ENCODE measurements around the gene SMIM35.

Gene SMIM35

GRCh38 chr11:118055966-118056365 lies 30.8 kb downstream of the SMIM35 start:
- no peak for FAIRE-seq

GRCh38 chr11:118054712-118055640 lies 31.8 kb downstream of the SMIM35 start:
- no peak for FAIRE-seq

- no peak for FAIRE-seq
Observed at GRCh38 chr11:118052581-118053206, 34.1 kb downstream of the SMIM35 start.

- no peak for FAIRE-seq
Observed at GRCh38 chr11:118051611-118052461, 34.9 kb downstream of the SMIM35 start.

DNA sequence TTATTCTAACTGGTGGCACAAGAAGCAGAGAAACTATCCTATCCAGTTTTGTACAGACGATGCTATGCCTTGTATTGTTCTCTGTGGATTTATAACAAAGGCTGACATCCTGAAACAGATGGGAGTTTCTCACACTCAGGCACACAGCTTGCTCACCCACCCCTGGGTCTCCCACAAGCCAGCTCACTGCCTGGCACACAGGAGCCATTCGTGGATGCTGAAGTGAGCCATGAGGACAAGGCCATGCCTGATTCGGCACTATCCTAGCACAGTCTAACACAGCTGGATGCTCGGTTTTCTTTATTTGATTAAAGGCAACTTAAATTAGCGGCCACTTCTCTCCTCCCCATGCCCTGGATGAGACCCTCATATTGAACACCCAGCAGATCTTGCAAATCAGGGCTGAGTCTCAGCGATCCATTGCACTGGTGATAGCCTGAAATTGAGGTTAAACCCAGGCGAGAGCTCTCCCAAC lies 35.6 kb downstream of the SMIM35 start:
- FAIRE-seq = no peak

DNA sequence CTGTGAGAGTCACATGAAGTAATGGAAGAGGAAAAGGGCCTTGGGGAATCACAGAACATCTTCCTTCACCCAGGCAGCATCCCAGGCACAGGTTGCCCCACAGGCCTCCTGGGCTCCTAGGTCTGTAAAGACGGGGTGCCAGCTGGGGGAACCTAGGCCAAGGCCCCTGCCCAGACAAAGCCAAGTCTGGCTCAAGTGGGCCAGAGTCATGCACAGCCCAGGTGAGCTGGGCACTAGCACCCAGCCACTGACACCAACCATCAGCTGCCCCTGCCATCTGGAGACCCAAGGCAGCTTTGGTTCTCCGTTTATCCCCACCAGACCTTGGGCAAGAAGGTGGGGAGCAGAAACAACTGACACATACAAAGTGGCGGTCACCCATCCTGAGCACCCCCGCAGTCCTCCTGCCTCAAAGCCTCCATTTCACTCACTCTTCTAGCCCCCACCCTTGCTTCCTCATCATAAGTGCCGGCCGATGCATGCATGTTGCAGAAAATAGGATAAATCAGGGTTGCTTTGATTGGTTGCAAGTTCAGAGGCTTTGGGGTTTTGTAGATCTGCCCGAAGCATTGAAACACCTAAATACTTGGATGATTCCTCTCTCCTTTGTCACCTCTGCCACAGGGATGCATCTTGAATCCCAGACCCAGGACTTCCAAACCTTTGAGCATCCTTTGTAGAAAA lies 36.4 kb downstream of the SMIM35 start:
- FAIRE-seq = no peak

GRCh38 chr11:118049771-118050170 lies 37.0 kb downstream of the SMIM35 start:
- no peak for FAIRE-seq

- FAIRE-seq = no peak
Observed at GRCh38 chr11:118048472-118049370, 38.0 kb downstream of the SMIM35 start.

DNA sequence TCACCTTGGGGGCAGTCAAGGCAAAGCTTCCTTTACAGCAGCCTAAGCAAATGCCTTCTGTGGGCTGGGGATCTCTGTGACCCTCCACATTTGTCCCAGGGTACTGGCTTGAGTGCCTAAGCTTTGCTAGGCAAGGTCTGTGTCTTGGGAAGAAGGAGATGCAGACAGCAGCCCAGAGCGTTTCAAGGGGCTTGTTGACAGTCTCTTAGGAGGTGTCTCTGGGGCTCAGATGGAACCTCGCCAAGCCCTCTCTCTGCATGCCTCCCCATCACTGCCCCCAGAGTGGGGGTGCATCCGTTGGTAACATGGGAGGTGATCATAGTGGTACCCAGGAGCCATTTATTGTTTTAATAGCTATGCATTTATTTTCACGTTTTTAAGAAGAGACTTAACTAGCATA lies 39.0 kb downstream of the SMIM35 start:
- no peak for FAIRE-seq

DNA sequence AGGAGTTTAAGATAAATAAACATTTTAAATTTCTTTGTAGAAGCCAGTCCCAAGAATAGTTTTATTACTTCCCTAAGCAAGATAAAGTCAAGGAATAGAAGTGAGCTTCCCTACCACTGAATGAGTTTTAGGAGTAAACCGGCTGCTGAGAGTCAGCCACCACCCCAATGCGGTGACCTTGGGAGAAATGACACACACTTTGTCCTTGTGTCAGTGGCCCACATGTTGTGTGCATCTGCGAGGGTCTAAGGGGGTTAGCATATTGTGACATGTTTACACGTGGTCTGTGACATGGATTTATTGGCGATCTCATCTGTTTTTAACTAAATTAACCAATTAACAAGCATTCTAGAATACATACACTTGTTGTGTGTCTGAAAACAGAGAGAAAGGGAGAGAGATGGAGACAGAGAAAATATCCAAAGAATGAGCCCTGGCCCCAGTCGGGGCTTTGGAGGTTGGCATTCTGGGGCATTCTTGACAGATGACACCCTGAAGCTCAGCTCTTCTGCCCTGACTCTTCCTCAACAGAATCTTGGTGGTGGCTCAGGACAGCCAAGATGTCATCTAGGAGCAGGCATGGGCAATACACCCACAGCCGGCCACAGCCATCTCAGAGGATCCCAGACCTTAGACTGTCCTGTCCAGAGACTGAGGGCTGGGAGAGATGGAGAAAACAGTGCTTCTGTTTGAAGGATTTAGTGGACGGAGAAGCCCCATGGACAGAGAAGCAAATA lies 39.6 kb downstream of the SMIM35 start:
- FAIRE-seq = no peak

DNA sequence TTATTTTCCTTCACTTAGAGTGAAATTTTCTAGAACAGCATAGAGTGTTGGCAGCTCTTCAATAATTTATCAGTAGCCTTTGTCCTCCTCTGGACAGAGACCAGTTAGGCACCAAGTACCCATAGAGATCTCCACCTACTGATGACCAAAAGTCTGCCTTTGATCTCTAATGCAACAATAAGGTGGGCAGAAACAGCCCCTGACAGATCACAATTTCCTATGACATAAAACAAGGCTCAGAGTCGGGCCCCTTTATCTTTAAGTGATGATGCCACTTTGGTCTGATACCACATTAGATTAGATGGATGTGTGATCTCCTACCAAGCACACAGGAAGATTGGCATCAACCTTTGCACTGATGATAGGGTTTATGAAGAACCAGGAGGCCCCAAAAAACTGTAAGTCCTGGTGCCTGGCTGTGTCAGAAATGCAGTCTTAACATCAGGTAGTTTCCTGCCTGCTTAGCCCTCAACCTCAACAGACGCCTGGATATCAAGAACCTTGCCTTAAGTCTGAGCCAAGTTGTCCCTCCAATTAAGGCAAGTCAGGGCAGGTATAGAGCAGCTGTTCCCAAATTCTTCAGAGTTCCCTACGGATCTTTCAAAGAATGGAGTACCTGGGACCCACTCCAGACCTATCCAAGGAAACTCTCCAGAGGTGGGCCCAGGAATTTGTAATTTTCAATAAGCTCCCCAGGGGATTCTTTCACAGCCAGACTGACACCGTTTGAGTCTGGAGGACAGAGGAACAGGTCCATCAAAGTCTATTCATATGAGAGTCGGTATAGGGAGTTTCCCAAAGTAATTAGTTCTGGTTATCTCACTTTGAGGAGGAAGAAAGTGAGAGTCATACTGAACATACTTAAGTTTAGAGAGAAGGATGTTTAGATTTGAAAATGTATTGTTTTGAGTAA lies 40.5 kb downstream of the SMIM35 start:
- FAIRE-seq = no peak

DNA sequence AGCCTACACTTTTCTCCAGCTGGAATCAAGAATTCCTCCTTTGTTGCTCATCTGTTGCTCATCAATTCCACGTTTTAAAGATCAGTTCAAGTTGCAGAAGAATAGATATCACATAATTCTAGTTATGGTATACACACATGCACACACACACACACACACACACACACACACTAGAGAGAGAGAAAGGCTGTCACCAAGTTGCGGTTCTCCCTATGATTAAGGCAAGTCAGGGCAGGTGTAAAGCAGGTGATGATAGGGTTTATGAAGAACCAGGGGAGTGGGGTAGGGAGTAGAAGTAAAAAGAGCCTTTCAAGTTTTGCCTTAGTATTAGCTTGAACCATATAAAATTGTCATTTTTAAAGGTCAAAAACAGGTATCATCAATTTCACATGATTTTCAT lies 41.6 kb downstream of the SMIM35 start:
- FAIRE-seq = no peak

DNA sequence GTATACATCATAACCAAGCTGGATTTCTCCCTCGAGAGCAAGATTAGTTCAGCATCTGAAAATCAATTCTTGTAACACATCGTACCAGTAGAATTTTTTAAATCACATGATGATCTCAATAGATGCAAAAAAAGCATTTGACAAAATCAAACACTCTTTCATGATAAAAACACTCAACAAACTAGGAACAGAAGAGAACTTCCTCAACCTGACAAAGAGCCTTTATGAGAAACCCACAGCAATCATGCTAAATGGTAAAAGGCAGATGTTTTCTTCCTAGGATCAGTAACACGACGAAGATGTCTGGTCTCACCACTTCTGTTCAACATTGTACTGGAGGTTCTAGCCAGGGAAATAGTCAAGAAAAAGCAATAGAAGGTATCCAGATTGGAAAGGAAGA lies 44.0 kb downstream of the SMIM35 start:
- FAIRE-seq = no peak

GRCh38 chr11:118042141-118042540 lies 44.6 kb downstream of the SMIM35 start:
- FAIRE-seq = no peak

DNA sequence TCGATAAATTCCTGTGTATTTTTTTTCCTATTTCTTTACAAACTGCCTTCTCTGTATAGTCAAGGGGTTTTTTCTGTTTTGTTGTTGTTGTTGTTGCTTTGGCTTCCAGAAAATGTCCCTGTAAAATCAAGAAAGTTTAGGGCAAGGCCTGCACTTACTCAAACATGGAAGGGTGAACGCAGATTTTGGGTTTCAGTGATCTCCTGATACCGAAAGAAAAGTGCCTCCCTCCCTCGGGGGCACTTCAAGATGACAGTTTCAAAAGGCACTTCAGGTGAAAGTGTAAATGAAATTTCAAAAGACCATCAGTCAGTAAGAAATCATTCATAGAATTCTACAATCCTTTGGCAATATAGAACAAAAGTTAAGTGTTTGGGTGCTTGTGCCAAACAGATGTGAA lies 53.3 kb downstream of the SMIM35 start:
- no peak for FAIRE-seq

DNA sequence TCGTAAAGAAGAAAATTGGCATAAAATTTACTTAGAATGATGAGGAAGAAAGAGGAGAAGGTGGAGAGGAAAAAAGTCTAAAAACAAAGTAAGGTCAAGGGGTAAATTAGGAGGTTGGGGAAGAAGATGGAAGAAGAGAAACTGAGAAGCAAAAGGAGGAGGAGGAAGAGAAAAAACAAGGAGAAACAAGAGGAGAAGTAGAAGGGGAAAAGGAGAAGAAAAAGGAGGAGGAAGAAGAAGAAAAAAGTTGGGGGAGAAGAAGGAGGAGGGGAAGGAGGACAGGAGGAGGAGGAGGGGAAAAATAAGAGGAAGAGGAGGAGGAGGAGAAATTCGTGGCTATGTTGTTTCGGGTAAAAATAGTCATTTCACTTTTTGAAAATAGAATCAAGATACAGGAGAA lies 58.1 kb downstream of the SMIM35 start:
- FAIRE-seq = no peak

- FAIRE-seq = no peak
Observed at GRCh38 chr11:118027694-118028093, 59.1 kb downstream of the SMIM35 start.

GRCh38 chr11:118021146-118021545 lies 65.6 kb downstream of the SMIM35 start:
- FAIRE-seq = no peak

DNA sequence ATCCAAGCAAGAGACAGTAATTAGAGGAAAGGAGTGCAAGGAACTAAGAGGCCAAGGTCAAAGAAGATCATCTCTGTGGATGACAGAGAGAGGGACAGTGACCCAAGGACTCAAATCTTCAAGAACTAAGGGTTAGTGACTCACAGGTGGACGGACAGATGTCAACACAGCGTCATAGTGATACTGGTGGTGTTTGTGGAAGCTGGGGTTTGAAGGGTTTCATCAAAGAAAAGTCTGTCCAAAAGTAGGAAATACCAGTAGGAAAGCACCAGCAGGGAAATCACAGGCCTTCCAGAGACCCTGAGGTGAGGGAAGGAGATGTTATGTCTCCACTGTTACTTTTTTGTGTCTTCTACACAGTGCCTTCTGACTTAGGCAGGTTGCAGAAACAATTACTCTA lies 68.4 kb downstream of the SMIM35 start:
- no peak for FAIRE-seq
